NCI-H1436 (cell line): ENCODE results near the gene GPR132.
A peak's percentile ranks its signal among the peaks of the same experiment; 100 is the strongest.

Experiments
- DNase-seq: peaks from one replicate; lab custom pipeline; 2025; lab: John Stamatoyannopoulos, UW

Gene GPR132

DNA sequence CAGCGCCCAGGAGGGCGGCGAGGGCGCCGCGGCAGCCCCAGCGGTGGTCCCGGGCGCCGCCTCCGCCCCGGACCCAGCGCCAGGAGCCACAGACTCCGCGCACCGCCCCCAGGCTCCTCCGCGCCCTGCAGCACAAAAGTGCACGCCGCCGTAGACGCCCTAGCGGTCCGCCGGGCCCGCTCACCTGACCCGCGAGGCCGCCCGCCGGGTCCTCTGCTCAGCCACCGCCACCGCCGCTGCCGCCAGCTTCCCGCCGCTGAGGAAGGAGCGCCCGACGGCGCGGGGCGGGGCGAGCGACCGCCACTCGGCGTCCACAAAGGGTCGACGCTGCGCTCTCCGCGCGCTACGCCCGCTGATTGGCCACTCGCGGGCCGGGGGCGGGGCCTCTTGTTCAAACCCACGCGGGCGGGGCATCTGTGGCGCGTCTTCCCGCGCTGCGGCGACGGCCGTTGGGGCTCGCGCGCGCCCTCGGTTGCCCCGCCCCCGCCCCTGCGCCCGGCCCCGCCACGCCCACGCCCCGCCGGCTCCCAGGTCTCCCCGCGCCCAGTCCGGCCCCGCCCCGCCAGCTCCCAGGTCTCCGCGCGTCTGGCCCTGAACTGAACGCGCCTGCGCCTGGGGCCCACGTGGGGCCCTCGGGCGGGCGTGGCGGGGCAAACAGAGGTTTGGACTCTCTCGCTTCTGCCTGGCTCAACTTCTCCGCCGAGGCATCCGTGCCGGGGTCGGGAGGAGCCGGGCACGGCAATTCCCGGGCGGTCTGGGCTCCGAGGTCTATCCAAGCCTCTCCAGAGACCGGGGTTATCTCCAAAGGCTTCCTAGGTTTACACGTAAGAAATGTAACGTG, 44.2 kb downstream of the GPR132 start, which contains the start of gene CDCA4:
Gene CDCA4, minus strand, starts transcription at position 269 of the 841 bp plus-strand sequence. CDS start 9,154 bp downstream, outside the sequence.
- DNase-seq = peak; percentile 96

DNA sequence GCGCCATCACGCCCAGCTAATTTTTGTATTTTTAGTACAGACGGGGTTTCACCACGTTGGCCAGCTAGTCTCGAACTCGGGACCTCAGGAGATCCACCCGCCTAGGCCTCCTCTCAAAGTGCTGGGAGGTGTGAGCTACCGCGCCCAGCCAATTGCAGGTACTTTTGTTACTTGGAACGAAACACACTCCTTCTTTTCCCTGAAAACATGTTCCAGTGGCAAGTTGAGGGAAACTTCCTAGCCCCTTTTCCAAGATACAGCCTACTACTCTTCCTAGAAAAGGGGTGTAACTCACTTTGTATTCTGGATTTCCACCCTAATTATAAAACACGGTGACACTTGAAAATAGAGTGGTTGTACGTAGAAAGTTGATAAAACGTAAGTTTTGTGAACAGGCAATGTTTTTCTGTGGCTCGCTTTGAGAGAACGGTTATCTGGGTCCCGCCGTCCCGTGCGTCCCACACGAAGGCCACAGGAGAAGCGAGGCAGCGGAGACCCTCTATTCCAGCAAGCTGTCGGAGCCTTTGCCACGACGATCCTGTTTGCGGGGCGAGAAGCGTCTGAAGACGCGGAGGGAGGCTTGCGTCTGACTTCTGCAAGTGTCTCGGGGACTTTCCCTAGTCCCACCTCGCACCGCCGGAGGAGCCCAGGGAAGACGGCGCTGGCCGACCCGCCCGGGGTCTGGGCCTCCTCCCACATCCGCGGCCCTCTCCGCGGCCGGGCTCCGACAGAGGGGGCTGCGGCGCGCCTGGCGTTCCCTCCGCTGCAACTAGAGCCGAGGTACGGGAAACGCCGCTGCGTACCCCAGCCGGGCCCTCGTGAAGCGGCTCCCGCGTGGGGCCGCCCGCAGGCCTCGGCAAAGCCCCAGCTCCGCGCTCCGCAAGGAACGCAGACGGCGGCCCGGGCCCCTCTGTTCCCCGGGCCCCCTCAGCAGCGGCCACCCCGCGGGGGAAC, 45.1 kb downstream of the GPR132 start:
- DNase-seq = no peak

DNA sequence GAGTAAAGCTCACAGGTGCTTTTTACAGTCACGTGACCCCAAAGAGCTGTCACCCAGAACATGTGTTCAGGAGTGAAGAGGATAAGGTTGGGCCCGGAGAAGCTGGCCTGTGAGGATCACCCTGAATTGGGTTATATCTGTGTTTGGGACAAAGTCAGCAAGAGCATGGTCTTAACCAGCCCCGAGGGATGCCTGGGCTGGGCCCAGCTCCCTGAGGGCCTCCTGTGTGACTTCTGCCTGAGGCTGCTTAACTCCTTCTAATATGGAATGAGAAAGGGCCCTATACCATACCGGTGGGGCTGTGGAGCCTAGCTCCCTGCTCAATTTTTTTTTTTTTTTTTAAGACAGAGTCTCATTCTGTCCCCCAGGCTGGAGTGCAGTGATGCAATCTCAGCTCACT, 46.8 kb downstream of the GPR132 start:
- DNase-seq = no peak

DNA sequence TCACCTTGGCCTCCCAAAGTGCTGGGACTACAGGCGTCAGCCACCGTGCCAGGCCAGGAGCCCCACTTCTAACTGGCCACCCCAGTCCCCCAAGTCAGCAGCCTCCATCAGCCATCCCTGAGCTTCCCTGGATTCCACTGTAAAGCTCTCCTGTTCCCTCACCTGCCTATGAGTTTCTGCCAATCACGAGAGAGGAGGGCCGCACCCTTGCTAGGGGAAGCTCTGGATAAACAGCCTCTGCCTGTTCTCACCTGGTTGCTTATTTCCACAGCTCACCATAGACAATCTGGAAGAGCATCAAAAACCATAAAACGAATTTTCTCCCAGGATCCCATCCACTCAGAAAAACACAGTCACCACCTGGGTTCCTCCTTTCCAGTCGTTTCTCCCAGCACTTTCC, 49.3 kb downstream of the GPR132 start:
- DNase-seq = no peak

GRCh38 chr14:105015242-105015641, 50.0 kb downstream of the GPR132 start:
- DNase-seq = no peak

- DNase-seq = no peak
These were observed 50.6 kb downstream of the GPR132 start for GRCh38 chr14:105014631-105015030.

DNA sequence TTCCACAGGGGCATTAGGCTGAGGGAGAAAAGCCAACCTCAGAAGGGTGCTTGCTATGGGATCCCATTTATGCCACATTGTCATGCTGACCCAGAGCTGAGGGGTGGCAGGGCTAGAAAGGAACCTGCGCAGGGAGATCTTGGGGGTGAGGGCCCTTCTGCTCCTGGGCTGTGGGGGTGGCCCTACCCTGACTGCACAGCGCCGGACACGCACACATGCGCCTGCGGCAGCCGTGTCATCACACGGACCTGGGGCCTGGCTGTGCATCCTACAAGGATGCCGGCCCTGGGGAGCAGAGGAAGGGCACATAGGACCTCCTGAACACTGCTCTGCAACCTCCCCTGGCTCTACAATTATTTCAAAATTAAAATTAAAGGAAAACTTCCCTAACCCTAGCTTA, 51.2 kb downstream of the GPR132 start:
- DNase-seq = no peak

- DNase-seq = no peak
These were observed 52.0 kb downstream of the GPR132 start for GRCh38 chr14:105013150-105013785.

- no peak for DNase-seq
These were observed 52.9 kb downstream of the GPR132 start for GRCh38 chr14:105012171-105012985.

DNA sequence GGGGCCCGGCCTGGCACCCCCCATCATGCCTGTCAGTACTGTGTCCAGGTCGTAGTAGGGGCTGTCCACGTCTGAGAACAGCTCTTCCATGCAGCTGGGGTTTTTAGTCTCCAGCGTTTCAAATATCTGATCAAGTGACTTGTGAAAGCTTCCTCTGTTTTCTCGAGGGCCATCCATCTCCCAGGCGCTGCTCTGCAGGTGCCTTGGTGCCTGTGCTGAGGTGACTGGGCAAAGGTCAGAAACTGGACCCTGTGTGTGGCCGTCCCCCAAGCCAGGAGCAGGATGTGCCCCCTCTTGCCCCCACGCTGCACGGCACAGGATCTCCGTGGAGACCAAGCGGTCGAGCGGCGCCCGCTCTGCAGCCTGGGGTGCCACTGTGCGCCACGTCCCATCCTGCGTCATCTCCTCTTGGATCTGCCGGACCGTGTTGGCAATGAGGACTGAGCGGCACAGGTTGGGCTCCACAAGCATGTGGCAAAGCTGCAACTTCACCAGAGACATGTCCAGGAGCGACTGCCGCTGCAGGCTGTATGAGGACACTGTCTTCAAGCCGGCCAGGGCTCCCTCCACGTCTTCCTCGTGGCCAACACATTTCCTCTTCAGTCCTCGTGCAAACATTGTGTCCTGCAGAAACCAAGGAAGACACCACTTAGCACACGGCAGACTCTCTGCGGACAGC, 53.8 kb downstream of the GPR132 start:
- DNase-seq = no peak

DNA sequence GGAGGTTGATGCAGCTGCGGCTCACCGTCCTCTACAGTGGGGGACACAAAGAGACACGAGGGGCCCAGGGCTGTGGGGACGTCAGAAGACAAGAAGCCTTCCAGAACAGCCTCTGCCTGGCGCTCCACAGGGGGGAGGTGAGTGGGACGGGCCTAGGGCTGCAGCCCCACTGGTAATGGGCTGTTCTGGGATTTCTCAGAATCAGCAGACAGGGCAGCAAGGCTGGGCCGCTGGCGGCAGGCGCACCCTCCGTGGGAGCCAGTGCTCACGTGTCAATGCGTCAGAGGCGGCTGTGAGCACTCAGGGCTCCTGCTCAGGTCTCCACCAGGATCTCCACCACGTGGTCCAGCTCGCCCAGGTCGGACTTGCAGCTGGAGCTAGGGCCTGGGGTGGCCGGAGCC, 54.3 kb downstream of the GPR132 start:
- DNase-seq = no peak

- no peak for DNase-seq
These were observed 55.1 kb downstream of the GPR132 start for GRCh38 chr14:105010106-105010505.

- no peak for DNase-seq
These were observed 57.5 kb downstream of the GPR132 start for GRCh38 chr14:105007593-105008264.

DNA sequence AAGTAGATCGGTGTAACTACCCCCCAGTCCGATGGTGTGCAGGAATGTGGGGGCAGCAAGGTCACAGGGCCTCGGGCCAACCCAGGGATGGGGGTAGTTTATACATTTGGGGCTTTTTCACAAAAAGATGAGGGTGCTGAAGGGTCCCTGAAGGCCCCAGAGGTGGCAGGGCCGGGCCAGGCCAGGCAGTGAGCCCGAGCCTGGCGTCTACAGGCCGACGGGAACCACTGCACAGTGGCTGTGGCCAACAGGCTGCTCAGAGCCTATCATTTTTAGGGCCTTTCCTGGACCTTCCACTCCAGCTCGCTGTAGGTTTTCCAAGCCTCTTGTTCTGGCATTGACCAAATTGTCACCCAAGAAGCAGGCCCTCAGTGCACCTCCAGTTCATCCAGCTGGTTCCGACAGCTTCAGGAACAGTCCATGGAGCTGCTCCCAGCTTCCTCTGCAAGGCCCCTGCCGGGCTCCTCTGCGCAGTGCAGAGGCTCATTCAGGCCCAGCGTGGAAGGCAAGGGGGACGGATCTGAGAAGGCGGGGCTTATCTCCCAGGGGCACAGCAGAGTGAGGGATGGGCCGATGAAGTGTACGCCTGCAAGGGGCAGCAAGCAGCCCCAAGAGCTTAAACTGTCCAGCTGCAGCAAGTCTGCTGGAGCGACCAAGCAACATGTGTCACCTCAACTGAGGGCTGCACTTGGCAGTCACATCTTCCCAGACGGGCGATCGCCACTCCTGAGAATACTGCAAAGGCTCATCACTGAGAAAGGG, 58.2 kb downstream of the GPR132 start:
- no peak for DNase-seq

- no peak for DNase-seq
These were observed 59.0 kb downstream of the GPR132 start for GRCh38 chr14:105005929-105006830.

DNA sequence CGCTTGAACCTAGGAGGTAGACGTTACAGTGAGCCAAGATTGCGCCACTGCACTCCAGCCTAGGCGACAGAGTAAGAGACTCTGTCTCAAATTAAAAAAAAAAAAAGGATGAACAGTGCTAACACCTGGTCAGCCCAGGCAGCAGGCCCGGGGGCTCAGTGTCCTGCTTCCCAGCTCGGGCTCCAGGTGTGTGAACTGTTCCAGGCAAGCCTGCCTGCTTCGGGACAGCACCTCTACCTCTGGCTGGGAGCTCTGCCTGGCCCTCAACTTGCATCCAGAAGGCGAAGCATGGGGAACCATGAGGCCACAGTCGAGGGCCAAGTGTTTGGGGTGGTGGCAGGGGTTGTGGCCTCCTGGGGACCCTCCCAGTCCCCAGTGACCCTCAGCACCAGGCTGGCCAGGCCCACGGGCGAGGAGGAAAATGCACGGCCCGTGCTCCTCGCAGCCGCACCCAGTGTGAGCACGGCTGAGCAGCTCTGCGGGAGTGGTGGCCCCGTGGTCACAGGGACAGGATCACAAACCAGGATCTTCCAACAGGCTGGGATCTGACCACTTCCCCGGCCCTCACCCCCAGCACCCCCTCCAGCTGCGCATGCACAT, 59.8 kb downstream of the GPR132 start:
- no peak for DNase-seq
